Esophagus muscularis mucosa (tissue), 4 donors: Measurements from ENCODE around the gene SEMA3G. TPM values are rescaled to one million over a fixed set of nuclear protein-coding genes. Genes with fewer than 3 reads are reported as not detected.

ENCODE experiments used
- DNase-seq: peaks from one replicate; pipeline ENCODE4 v3.0.0-alpha.2; 2017; ENCODE audit errors: extremely low spot score
- H3K27ac ChIP-seq, 4 donors: fragments of 200-600 bp; sonication (generic); replicated peaks in 1 of 4; 1 replicate in 3 of 4; 2 replicates in 1 of 4; pipeline ENCODE4 v1.5.1; 2016 to 2019; ENCODE audit warnings: mild to moderate bottlenecking in 1 of 4
- H3K27me3 ChIP-seq, 4 donors: fragments of 200-600 bp; sonication (generic); one replicate each; pipeline versions ENCODE4 v1.5.1 to v1.6.0; 2016 to 2019
- H3K36me3 ChIP-seq, 4 donors: fragments of 200-600 bp; sonication (generic); one replicate each; pipeline ENCODE4 v1.5.1; 2016 to 2019
- H3K4me1 ChIP-seq, 4 donors: fragments of 200-600 bp; sonication (generic); one replicate each; pipeline ENCODE4 v1.5.1; 2016 to 2019
- H3K4me3 ChIP-seq, 4 donors: fragments of 200-600 bp; sonication (generic); 1 replicate in 2 of 4; 2 replicates in 2 of 4; pipeline ENCODE4 v1.5.1; 2016 to 2019; ENCODE audit warnings: mild to moderate bottlenecking in 4 of 4, moderate library complexity in 1 of 4
- H3K9me3 ChIP-seq, 4 donors: fragments of 200-600 bp; sonication (generic); 1 replicate in 3 of 4; 2 replicates in 1 of 4; pipeline ENCODE4 v1.5.1; 2016 to 2019
- EP300 ChIP-seq: sonication (generic); formaldehyde crosslinking; IDR thresholded peaks from one replicate; pipeline ENCODE4 v1.6.1; 2017; ENCODE audit warnings: antibody characterized with exemption
- POLR2A ChIP-seq: fragments of 450-650 bp; IDR thresholded peaks from one replicate; pipeline ENCODE4 v1.6.1; 2017; ENCODE audit warnings: antibody characterized with exemption, moderate library complexity, mild to moderate bottlenecking, low read depth
- POLR2AphosphoS5 ChIP-seq, 2 donors: sonication (generic); formaldehyde crosslinking; IDR thresholded peaks; one replicate each; pipeline ENCODE4 v1.6.1; 2017; ENCODE audit warnings: antibody characterized with exemption in 2 of 2
- WGBS: methylation state at CpG from one replicate; pipeline ENCODE4 v1.1.5; 2018; 5-methylcytosine and 5-hydroxymethylcytosine counted together
- intact Hi-C: fragments of 100-400 bp; cut with DNase I; formaldehyde crosslinking; loops from one replicate; pipeline ENCODE4 v1.15.1; 2023
- total RNA-seq, 4 donors: library from RNA; depleted of rRNA; stranded (reverse); fragments of >200 nt; gene quantifications; one replicate each; pipeline versions ENCODE4 v1.1.0 to v1.2.1, GENCODE V29; 2016
- TF ChIP-seq, protein P1 (sequence below), 3 experiments: fragments of 200-600 bp in 2 of 3; fragments of 450-650 bp in 1 of 3; sonication (generic) in 2 of 3; IDR thresholded peaks; one replicate each; pipeline ENCODE4 v1.5.1; 2017 to 2019; ENCODE audit warnings: antibody characterized with exemption in 3 of 3, mild to moderate bottlenecking in 2 of 3, moderate library complexity in 1 of 3

SEMA3G gene
- total RNA-seq, 4 donors from 2014 or later: 7.1 to 39.2 (median 22.2) TPM

DNA sequence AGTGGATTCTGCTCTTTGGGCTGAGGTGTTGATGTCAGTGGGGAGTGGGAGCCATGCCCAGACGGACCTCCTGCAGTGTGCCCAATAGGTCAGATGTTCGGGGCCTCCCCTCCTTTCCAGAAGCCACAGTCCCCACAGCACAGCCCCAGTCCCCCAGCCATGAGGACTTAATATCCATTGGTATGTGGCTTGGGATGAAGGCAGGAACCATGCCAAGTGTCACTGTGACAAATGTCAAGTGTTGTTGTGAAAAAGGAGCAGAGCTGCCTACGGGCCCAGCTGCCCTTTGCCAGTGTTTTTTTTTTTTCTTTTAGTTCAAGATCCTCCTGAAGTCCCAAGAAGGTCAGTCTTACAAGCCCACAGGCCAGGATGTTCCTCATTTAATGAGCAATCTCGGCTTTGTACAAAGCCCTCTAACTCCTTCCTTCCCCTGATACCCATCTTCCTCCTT, 12.2 kb downstream of the SEMA3G start:
- H3K27ac ChIP-seq: peak overlapping the region in 2 of 4 donors; percentile 7 to 22

DNA sequence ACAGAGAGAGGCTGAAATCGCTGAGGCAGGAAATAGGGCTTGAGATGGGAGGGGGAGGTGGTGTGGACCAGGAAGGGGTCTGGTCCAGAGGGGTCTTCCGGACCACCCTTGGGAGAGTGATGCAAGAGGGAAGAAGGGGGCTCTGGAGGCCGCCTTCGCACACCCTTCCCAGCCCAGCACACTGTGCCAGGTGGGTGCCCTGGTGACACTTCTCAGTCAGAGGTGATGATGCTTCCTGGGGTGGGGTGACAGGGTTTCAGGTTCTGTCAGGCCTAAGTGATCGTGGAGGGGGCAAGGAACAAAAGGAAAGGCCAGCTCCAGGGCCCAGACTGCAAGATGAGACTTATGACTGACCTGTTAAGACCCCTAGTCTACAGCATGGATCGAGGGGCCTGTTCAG, 12.7 kb downstream of the SEMA3G start:
- no peak for DNase-seq
- H3K9me3 ChIP-seq: no peaks in the 10 kb centered on the region
- TF ChIP-seq, protein P1, sequence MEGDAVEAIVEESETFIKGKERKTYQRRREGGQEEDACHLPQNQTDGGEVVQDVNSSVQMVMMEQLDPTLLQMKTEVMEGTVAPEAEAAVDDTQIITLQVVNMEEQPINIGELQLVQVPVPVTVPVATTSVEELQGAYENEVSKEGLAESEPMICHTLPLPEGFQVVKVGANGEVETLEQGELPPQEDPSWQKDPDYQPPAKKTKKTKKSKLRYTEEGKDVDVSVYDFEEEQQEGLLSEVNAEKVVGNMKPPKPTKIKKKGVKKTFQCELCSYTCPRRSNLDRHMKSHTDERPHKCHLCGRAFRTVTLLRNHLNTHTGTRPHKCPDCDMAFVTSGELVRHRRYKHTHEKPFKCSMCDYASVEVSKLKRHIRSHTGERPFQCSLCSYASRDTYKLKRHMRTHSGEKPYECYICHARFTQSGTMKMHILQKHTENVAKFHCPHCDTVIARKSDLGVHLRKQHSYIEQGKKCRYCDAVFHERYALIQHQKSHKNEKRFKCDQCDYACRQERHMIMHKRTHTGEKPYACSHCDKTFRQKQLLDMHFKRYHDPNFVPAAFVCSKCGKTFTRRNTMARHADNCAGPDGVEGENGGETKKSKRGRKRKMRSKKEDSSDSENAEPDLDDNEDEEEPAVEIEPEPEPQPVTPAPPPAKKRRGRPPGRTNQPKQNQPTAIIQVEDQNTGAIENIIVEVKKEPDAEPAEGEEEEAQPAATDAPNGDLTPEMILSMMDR (IDR thresholded peaks at IDR 0.05): no peak
- H3K4me3 ChIP-seq: no peak overlapping the region
- H3K27me3 ChIP-seq: no peaks in the 10 kb centered on the region
- no peaks in the 10 kb centered on the region for H3K36me3 ChIP-seq
- WGBS: 86% methylated on average over 5 of the region's 6 CpGs
- intact Hi-C loops: no loop called here
- peak overlapping the region in 2 of 4 donors; percentile 7 to 22 for H3K27ac ChIP-seq
- H3K4me1 ChIP-seq: peaks cover 23 to 55% (median 29%) of the 10 kb centered on the region in 4 donors

More for the DNA sequence above, 12.2 kb downstream of the SEMA3G start:
- TF ChIP-seq POLR2AphosphoS5 (IDR thresholded peaks at IDR 0.05) (no peak), EP300 (no peak), POLR2A (no peak)
- TF ChIP-seq, protein P1 (IDR thresholded peaks at IDR 0.05): no peak
- Histone ChIP-seq H3K36me3 (no peaks in the 10 kb centered on the region), H3K9me3 (no peaks in the 10 kb centered on the region), H3K4me1 (peaks cover 23 to 58% (median 31%) of the 10 kb centered on the region in 4 donors), H3K27me3 (no peaks in the 10 kb centered on the region), H3K4me3 (no peak overlapping the region)
- no peak for DNase-seq
- 41% methylated on average over 2 of the region's 4 CpGs for WGBS
- intact Hi-C loops: no loop called here

DNA sequence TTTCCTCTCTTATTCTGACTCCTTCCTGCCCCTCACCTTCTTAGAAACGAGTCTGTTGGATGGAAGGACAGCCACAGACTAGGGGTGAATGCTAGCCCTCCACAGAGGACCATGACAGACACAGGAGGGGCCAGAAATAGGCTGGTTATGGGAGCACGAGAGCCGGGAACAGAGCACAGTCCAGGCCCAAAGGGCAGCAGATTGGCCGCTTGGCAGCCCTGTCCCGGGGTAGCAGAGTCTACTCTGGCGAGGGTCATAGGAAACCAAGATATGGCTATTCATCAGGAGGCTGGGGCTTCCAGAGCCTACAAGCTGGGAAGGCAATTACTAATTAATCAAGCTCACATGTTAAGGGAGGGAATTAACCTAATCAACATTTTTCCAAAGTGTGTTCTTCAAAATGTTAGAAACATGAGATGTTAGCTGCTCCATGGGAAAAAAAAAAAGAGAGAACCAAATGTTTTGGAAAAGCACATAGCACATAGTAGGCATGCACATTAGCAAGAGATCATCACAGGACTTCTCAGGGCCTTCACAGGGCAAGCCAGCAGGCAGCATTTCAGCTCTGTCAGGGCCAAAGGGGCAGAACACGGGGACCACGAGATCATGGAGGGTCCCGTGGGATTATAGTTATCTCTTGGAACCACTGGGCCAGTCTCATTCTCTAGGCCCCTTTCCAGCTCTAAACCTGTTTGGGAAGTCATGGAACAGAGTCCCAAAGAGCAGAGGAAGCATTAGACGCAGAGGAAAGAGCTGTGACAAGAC, 13.3 kb downstream of the SEMA3G start:
- Histone ChIP-seq H3K27ac (peak overlapping the region in 2 of 4 donors; percentile 7 to 22), H3K36me3 (no peaks in the 10 kb centered on the region), H3K4me1 (peaks cover 23 to 49% (median 24%) of the 10 kb centered on the region in 4 donors), H3K27me3 (no peaks in the 10 kb centered on the region), H3K9me3 (no peaks in the 10 kb centered on the region), H3K4me3 (no peak overlapping the region)
- DNase-seq: no peak
- intact Hi-C loops: no loop called here
- no peak for TF ChIP-seq POLR2AphosphoS5 (IDR thresholded peaks at IDR 0.05)
- 71% methylated on average over 10 of the region's 10 CpGs for WGBS

DNA sequence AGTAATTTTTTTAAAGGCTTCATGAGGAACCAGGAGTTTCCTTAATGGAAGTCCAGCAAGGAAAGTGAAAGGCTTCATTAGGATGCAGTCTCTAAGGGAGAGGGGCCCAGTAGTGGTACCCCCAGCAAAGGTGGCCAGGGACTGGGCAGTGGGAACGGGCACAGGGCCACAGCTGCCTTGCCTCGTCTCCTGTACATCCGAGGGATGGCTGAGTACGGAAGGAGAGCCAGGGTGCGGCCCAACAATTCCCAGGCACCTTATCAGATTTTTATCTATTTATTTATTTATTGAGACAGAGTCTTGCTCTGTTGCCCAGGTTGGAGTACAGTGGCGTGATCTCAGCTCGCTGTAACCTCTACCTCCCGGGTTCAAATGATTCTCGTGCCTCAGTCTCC, 14.5 kb downstream of the SEMA3G start:
- Histone ChIP-seq H3K4me1 (peaks cover 23 to 49% (median 24%) of the 10 kb centered on the region in 4 donors), H3K36me3 (no peaks in the 10 kb centered on the region), H3K27ac (peak overlapping the region in 1 of 4 donors; percentile 18), H3K4me3 (no peak overlapping the region), H3K9me3 (no peaks in the 10 kb centered on the region), H3K27me3 (no peaks in the 10 kb centered on the region)
- TF ChIP-seq, protein P1 (IDR thresholded peaks at IDR 0.05): no peak
- TF ChIP-seq POLR2A: no peak
- no peak for DNase-seq
- intact Hi-C loops: no loop called here
- 91% methylated on average over 9 of the region's 9 CpGs for WGBS

DNA sequence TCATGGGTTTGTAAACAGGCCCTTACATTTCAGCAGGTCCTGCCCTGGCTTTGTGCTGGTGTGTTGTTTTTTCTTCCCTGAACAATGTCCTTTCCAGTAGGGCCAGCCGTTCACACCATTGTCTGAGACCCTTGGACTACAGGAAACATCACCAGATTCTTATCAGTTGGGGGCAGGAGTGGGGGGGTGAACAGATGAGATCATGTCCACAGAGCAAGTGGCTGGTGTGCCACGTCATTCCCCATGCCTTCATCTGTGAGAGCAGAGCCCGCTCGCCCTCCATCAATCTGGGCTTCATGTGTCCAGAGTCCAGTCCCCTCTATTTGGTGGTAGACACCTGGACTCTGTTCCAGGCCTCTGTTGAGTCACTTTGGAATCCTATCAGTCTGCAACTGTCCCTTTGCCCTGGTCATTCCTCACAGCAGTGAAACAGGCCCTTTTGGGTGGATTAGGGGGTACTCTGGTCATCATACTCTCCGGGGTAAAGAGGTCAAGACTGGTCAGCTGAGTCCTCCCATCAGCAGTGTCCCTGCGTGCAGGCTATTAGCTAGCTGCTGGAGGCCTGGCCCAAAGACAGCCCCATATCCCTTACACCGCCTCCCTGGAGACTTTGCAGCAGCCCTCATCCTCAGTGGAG, 15.0 kb downstream of the SEMA3G start:
- peaks cover 23 to 49% (median 24%) of the 10 kb centered on the region in 4 donors for H3K4me1 ChIP-seq
- intact Hi-C loops: no loop called here
- DNase-seq: no peak
- no peaks in the 10 kb centered on the region for H3K36me3 ChIP-seq
- peak overlapping the region in 2 of 4 donors; percentile 3 to 18 for H3K27ac ChIP-seq
- H3K9me3 ChIP-seq: no peaks in the 10 kb centered on the region
- no peaks in the 10 kb centered on the region for H3K27me3 ChIP-seq
- no peak overlapping the region for H3K4me3 ChIP-seq
- WGBS: 79% methylated on average over 7 of the region's 7 CpGs
- TF ChIP-seq POLR2A: no peak
